IPS-20b (cell line): ENCODE data around the gene SIK2.

Experiments
- H3K27ac ChIP-seq: one replicate; pipeline ENCODE4 v1.5.1; 2013; ENCODE audit warnings: low read length
- H3K27me3 ChIP-seq: 2 replicates; pipeline ENCODE4 v1.6.1; 2013; ENCODE audit warnings: mild to moderate bottlenecking, low read length, inconsistent platforms; ENCODE audit not compliant: insufficient read depth
- H3K36me3 ChIP-seq: 2 replicates; pipeline ENCODE4 v1.6.1; 2013; ENCODE audit warnings: low read depth, mild to moderate bottlenecking, inconsistent platforms, low read length, moderate library complexity; ENCODE audit not compliant: insufficient read depth
- H3K4me1 ChIP-seq: 2 replicates; pipeline ENCODE4 v1.6.1; 2013; ENCODE audit warnings: mild to moderate bottlenecking, control low read depth, inconsistent platforms, low read length, moderate library complexity; ENCODE audit not compliant: insufficient read depth
- H3K4me3 ChIP-seq: 2 replicates; pipeline ENCODE4 v1.5.1; 2013; ENCODE audit warnings: mild to moderate bottlenecking, low read length, inconsistent platforms
- H3K9ac ChIP-seq: 2 replicates; pipeline ENCODE4 v1.6.1; 2013; ENCODE audit warnings: low read depth, mild to moderate bottlenecking, inconsistent platforms, low read length, moderate library complexity
- H3K9me3 ChIP-seq: 2 replicates; pipeline ENCODE4 v1.6.1; 2013; ENCODE audit warnings: mild to moderate bottlenecking, low read depth, low read length, inconsistent platforms; ENCODE audit not compliant: insufficient read depth

Gene SIK2

GRCh38 chr11:111693224-111693937 lies 91.1 kb downstream of the SIK2 start:
- H3K4me1 ChIP-seq, result peaks cover 10% of the 10 kb centered on the region; the same call in 1 of the 2 replicates
- no peak overlapping the region for H3K4me3 ChIP-seq
- H3K27me3 ChIP-seq, result no peaks in the 10 kb centered on the region
- H3K27ac ChIP-seq, result no peak overlapping the region
- H3K9ac ChIP-seq, result no peak overlapping the region
- H3K36me3 ChIP-seq, result peaks cover 3% of the 10 kb centered on the region; the same call in 1 of the 2 replicates
- no peaks in the 10 kb centered on the region for H3K9me3 ChIP-seq

- H3K36me3 ChIP-seq, result no peaks in the 10 kb centered on the region
- H3K4me1 ChIP-seq, result peaks cover 10% of the 10 kb centered on the region; the same call in 1 of the 2 replicates
- no peak overlapping the region for H3K27ac ChIP-seq
- H3K9ac ChIP-seq, result no peak overlapping the region
- no peaks in the 10 kb centered on the region for H3K27me3 ChIP-seq
- H3K4me3 ChIP-seq, result no peak overlapping the region
- H3K9me3 ChIP-seq, result no peaks in the 10 kb centered on the region
These were observed 92.6 kb downstream of the SIK2 start for GRCh38 chr11:111694851-111695250.

- H3K27ac ChIP-seq, result no peak overlapping the region
- H3K4me1 ChIP-seq, result peaks cover 14% of the 10 kb centered on the region; the same call in 1 of the 2 replicates
These were observed 94.3 kb downstream of the SIK2 start for GRCh38 chr11:111696556-111696955.

GRCh38 chr11:111697933-111698371 lies 95.7 kb downstream of the SIK2 start:
- no peaks in the 10 kb centered on the region for H3K27me3 ChIP-seq
- H3K4me1 ChIP-seq, result peaks cover 14% of the 10 kb centered on the region; the same call in 1 of the 2 replicates
- no peaks in the 10 kb centered on the region for H3K36me3 ChIP-seq
- no peak overlapping the region for H3K27ac ChIP-seq
- H3K9ac ChIP-seq, result no peak overlapping the region
- no peaks in the 10 kb centered on the region for H3K9me3 ChIP-seq
- no peak overlapping the region for H3K4me3 ChIP-seq

More at GRCh38 chr11:111696556-111696955, 94.3 kb downstream of the SIK2 start:
- Histone ChIP-seq H3K9me3 (no peaks in the 10 kb centered on the region), H3K4me3 (no peak overlapping the region), H3K9ac (no peak overlapping the region), H3K36me3 (no peaks in the 10 kb centered on the region), H3K27me3 (no peaks in the 10 kb centered on the region)

- Histone ChIP-seq H3K4me3 (no peak overlapping the region), H3K4me1 (peaks cover 11% of the 10 kb centered on the region; the same call in 1 of the 2 replicates), H3K27me3 (no peaks in the 10 kb centered on the region), H3K9me3 (no peaks in the 10 kb centered on the region), H3K27ac (no peak overlapping the region), H3K9ac (no peak overlapping the region), H3K36me3 (0 out of 2 replicates have a peak, but pooled peaks cover 6% of the 10 kb centered on the region)
These were observed 96.8 kb downstream of the SIK2 start for GRCh38 chr11:111698852-111699559.

- H3K4me3 ChIP-seq, result no peak overlapping the region
- H3K27ac ChIP-seq, result no peak overlapping the region
- no peaks in the 10 kb centered on the region for H3K27me3 ChIP-seq
- 0 out of 2 replicates have a peak, but pooled peaks cover 6% of the 10 kb centered on the region for H3K36me3 ChIP-seq
- H3K4me1 ChIP-seq, result peaks cover 9% of the 10 kb centered on the region; the same call in 1 of the 2 replicates
- H3K9me3 ChIP-seq, result no peaks in the 10 kb centered on the region
- no peak overlapping the region for H3K9ac ChIP-seq
These were observed 97.4 kb downstream of the SIK2 start for GRCh38 chr11:111699579-111700156.

- H3K27me3 ChIP-seq, result no peaks in the 10 kb centered on the region
- no peaks in the 10 kb centered on the region for H3K9me3 ChIP-seq
- no peak overlapping the region for H3K9ac ChIP-seq
- H3K4me1 ChIP-seq, result peaks cover 5% of the 10 kb centered on the region; the same call in 1 of the 2 replicates
- no peak overlapping the region for H3K4me3 ChIP-seq
- peaks cover 10% of the 10 kb centered on the region for H3K36me3 ChIP-seq
- no peak overlapping the region for H3K27ac ChIP-seq
These were observed 97.9 kb downstream of the SIK2 start for GRCh38 chr11:111700162-111700561.

GRCh38 chr11:111702623-111703022 lies 100.4 kb downstream of the SIK2 start:
- Histone ChIP-seq H3K9ac (no peak overlapping the region), H3K36me3 (peaks cover 23% of the 10 kb centered on the region), H3K27ac (no peak overlapping the region), H3K9me3 (no peaks in the 10 kb centered on the region), H3K27me3 (no peaks in the 10 kb centered on the region), H3K4me1 (peaks cover 4% of the 10 kb centered on the region; the same call in 1 of the 2 replicates), H3K4me3 (no peak overlapping the region)

GRCh38 chr11:111703576-111703975 lies 101.3 kb downstream of the SIK2 start:
- H3K27ac ChIP-seq, result no peak overlapping the region
- H3K4me3 ChIP-seq, result no peak overlapping the region
- H3K9me3 ChIP-seq, result no peaks in the 10 kb centered on the region
- peaks cover 4% of the 10 kb centered on the region; the same call in 1 of the 2 replicates for H3K4me1 ChIP-seq
- no peak overlapping the region for H3K9ac ChIP-seq
- peaks cover 23% of the 10 kb centered on the region for H3K36me3 ChIP-seq
- H3K27me3 ChIP-seq, result no peaks in the 10 kb centered on the region

GRCh38 chr11:111707039-111707690 lies 104.9 kb downstream of the SIK2 start:
- H3K4me3 ChIP-seq, result no peak overlapping the region
- no peak overlapping the region for H3K9ac ChIP-seq
- no peaks in the 10 kb centered on the region for H3K27me3 ChIP-seq
- H3K36me3 ChIP-seq, result peaks cover 25% of the 10 kb centered on the region
- no peak overlapping the region for H3K27ac ChIP-seq
- H3K9me3 ChIP-seq, result no peaks in the 10 kb centered on the region
- no peaks in the 10 kb centered on the region for H3K4me1 ChIP-seq

- Histone ChIP-seq H3K27me3 (no peaks in the 10 kb centered on the region), H3K9me3 (no peaks in the 10 kb centered on the region), H3K4me1 (no peaks in the 10 kb centered on the region), H3K4me3 (no peak overlapping the region), H3K27ac (no peak overlapping the region), H3K9ac (no peak overlapping the region), H3K36me3 (peaks cover 30% of the 10 kb centered on the region)
These were observed 105.4 kb downstream of the SIK2 start for GRCh38 chr11:111707691-111708067.
